Peyer's patch (tissue), 4 donors: ENCODE results near the gene CPO.

Source experiments
- POLR2A ChIP-seq, 2 donors: fragments of 450-650 bp; IDR thresholded peaks; one replicate each; pipeline ENCODE4 v1.5.1; 2017; ENCODE audit warnings: antibody characterized with exemption in 2 of 2, mild to moderate bottlenecking in 2 of 2, moderate library complexity in 2 of 2
- TF ChIP-seq, protein P1 (sequence below), 6 experiments: fragments of 450-650 bp in 4 of 6; fragments of 200-600 bp in 2 of 6; sonication (generic) in 1 of 6; IDR thresholded peaks; one replicate each; pipeline ENCODE4 v1.5.1; 2017 to 2019; ENCODE audit warnings: antibody characterized with exemption in 6 of 6, mild to moderate bottlenecking in 3 of 6, moderate library complexity in 1 of 6

DNA sequence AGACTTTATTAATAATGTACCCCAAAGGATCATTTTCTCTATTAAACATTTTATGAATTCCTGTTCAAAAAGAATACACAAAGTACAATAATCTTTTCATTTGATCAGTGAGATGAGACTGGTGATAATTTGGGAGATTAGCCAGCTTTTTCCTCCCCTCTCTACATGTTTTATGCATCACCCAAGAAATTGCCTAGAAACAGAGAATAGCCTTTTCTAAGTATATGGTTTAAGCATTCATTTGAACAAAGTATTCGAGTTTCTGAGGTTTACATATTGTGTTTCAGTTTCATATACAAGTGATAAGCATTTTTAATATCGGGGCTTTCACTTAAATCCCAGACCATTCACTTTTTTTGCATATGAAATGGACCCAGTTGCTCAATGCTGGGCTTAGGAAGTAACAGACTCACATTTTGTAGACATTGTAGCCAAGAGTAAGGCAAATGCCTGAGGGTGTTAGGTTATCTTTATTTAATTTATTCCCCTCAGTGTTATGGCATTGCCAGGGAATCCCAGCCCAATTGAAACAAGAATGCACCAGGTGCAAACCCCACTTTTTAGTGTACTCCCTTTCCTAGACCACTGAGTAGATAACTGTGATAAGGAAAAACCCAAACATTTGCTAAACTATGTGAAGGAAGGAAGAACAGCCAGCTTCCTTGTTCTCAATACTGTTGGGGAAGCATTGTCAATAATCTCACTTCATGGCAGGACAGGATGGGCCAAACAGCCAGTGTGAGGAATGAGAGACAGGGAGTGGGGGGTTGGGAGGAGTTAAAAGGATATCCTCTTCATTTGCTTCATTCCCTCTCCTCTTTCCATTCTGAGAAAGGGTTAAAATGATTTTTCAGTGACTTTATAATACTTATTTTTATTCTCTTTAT is 3.5 kb downstream of the CPO start:
- TF ChIP-seq, protein P1, sequence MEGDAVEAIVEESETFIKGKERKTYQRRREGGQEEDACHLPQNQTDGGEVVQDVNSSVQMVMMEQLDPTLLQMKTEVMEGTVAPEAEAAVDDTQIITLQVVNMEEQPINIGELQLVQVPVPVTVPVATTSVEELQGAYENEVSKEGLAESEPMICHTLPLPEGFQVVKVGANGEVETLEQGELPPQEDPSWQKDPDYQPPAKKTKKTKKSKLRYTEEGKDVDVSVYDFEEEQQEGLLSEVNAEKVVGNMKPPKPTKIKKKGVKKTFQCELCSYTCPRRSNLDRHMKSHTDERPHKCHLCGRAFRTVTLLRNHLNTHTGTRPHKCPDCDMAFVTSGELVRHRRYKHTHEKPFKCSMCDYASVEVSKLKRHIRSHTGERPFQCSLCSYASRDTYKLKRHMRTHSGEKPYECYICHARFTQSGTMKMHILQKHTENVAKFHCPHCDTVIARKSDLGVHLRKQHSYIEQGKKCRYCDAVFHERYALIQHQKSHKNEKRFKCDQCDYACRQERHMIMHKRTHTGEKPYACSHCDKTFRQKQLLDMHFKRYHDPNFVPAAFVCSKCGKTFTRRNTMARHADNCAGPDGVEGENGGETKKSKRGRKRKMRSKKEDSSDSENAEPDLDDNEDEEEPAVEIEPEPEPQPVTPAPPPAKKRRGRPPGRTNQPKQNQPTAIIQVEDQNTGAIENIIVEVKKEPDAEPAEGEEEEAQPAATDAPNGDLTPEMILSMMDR (IDR thresholded peaks at IDR 0.05): no peak
- no peak for TF ChIP-seq POLR2A (IDR thresholded peaks at IDR 0.05)
